ENCODE measurements around the gene TSPAN31.

GRCh38 chr12:57777367-57777766 lies 32.5 kb downstream of the TSPAN31 start:
- TF ChIP-seq TAF7 (optimal IDR thresholded peaks at IDR 0.05; ENCODE audit: borderline replicate concordance, low read depth, low read length) (no peak), POLR2A (IDR thresholded peaks at IDR 0.05; ENCODE audit: control extremely low read depth in 1 of 2, low read depth in 2 of 2, low read length in 2 of 2) (no peak), TAF1 (IDR thresholded peaks at IDR 0.05; ENCODE audit: low read depth, low read length) (no peak), RXRA (IDR thresholded peaks at IDR 0.05; ENCODE audit: insufficient read depth, low read depth, low read length) (no peak), GABPA (IDR thresholded peaks at IDR 0.05; ENCODE audit: borderline replicate concordance, insufficient read depth, low read length) (no peak), KDM4A (IDR thresholded peaks at IDR 0.05; ENCODE audit: low read depth, low read length, severe bottlenecking) (no peak), SIN3A (conservative IDR thresholded peaks at IDR 0.05 in 1 of 2, IDR thresholded peaks at IDR 0.05 in 1 of 2; ENCODE audit: low read depth in 1 of 2, low read length in 2 of 2) (no peak), JUN (IDR thresholded peaks at IDR 0.05; ENCODE audit: low read depth, low read length) (no peak), JUND (IDR thresholded peaks at IDR 0.05; ENCODE audit: low read length) (no peak)
- TF ChIP-seq, protein P1, sequence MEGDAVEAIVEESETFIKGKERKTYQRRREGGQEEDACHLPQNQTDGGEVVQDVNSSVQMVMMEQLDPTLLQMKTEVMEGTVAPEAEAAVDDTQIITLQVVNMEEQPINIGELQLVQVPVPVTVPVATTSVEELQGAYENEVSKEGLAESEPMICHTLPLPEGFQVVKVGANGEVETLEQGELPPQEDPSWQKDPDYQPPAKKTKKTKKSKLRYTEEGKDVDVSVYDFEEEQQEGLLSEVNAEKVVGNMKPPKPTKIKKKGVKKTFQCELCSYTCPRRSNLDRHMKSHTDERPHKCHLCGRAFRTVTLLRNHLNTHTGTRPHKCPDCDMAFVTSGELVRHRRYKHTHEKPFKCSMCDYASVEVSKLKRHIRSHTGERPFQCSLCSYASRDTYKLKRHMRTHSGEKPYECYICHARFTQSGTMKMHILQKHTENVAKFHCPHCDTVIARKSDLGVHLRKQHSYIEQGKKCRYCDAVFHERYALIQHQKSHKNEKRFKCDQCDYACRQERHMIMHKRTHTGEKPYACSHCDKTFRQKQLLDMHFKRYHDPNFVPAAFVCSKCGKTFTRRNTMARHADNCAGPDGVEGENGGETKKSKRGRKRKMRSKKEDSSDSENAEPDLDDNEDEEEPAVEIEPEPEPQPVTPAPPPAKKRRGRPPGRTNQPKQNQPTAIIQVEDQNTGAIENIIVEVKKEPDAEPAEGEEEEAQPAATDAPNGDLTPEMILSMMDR (IDR thresholded peaks at IDR 0.05; ENCODE audit: control extremely low read depth in 1 of 3, insufficient read depth in 1 of 3, low read depth in 1 of 3, low read length in 3 of 3) = no peak
- TF ChIP-seq, protein P2, sequence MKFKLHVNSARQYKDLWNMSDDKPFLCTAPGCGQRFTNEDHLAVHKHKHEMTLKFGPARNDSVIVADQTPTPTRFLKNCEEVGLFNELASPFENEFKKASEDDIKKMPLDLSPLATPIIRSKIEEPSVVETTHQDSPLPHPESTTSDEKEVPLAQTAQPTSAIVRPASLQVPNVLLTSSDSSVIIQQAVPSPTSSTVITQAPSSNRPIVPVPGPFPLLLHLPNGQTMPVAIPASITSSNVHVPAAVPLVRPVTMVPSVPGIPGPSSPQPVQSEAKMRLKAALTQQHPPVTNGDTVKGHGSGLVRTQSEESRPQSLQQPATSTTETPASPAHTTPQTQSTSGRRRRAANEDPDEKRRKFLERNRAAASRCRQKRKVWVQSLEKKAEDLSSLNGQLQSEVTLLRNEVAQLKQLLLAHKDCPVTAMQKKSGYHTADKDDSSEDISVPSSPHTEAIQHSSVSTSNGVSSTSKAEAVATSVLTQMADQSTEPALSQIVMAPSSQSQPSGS (IDR thresholded peaks at IDR 0.05; ENCODE audit: low read length) = no peak

Measured in H1 (cell line).